Natural killer cell (primary cell): ENCODE data around the gene PTH2. TPM values are rescaled to one million over a fixed set of nuclear protein-coding genes. Genes with fewer than 3 reads are reported as not detected.

ENCODE experiments used
- ATAC-seq, 3 donors: fragments of 150-1000 bp in 2 of 3; fragments of 200-7000 bp in 1 of 3; cut with Tn5 transposase; 1 replicate in 1 of 3; 2 replicates in 2 of 3; pipeline ENCODE4 v1.10.0; 2021; ENCODE audit warnings: mild to moderate bottlenecking in 2 of 3, moderate library complexity in 2 of 3
- DNase-seq, 2 donors: peaks; one replicate each; pipeline versions ENCODE4 v3.0.0 to v3.0.0-alpha.2; 2013 to 2021; ENCODE audit warnings: mixed read lengths in 1 of 2
- H3K27ac ChIP-seq: one replicate; pipeline ENCODE4 v1.5.1; 2013; ENCODE audit warnings: mild to moderate bottlenecking, low read length
- H3K27me3 ChIP-seq: one replicate; pipeline ENCODE4 v1.6.1; 2013; ENCODE audit warnings: low read length; ENCODE audit not compliant: control insufficient read depth, insufficient read depth
- H3K36me3 ChIP-seq: one replicate; pipeline ENCODE4 v1.6.1; 2013; ENCODE audit warnings: low read length; ENCODE audit not compliant: control insufficient read depth, insufficient read depth
- H3K4me1 ChIP-seq: one replicate; pipeline ENCODE4 v1.6.1; 2013; ENCODE audit warnings: low read length; ENCODE audit not compliant: control insufficient read depth, insufficient read depth
- H3K4me3 ChIP-seq: one replicate; pipeline ENCODE4 v1.5.1; 2013; ENCODE audit warnings: low read length
- H3K9me3 ChIP-seq: one replicate; pipeline ENCODE4 v1.6.1; 2013; ENCODE audit warnings: low read length; ENCODE audit not compliant: control insufficient read depth, insufficient read depth
- H3K27ac Mint-ChIP-seq, 2 donors: one replicate each; pipeline ENCODE4 v1.8.0; 2022; ENCODE audit warnings: mild to moderate bottlenecking in 2 of 2, mixed read lengths in 2 of 2, moderate library complexity in 1 of 2
- H3K27me3 Mint-ChIP-seq, 2 donors: one replicate each; pipeline ENCODE4 v1.8.0; 2022; ENCODE audit warnings: low read depth in 2 of 2, mixed read lengths in 2 of 2
- H3K36me3 Mint-ChIP-seq: one replicate; pipeline ENCODE4 v1.8.0; 2022; ENCODE audit warnings: mixed read lengths
- H3K4me1 Mint-ChIP-seq, 2 donors: one replicate each; pipeline ENCODE4 v1.8.0; 2022; ENCODE audit warnings: mixed read lengths in 2 of 2
- H3K4me3 Mint-ChIP-seq: one replicate; pipeline ENCODE4 v1.8.0; 2022; ENCODE audit warnings: mild to moderate bottlenecking, moderate library complexity, mixed read lengths
- H3K9me3 Mint-ChIP-seq, 2 donors: one replicate each; pipeline ENCODE4 v1.8.0; 2022; ENCODE audit warnings: mixed read lengths in 2 of 2
- CTCF ChIP-seq: fragments of 200-600 bp; IDR thresholded peaks from one replicate; pipeline ENCODE4 v1.8.0; 2022; ENCODE audit warnings: antibody characterized with exemption
- whole genome bisulfite sequencing: methylation state at CpG from one replicate; pipeline ENCODE4 v1.1.7; 2013; ENCODE audit warnings: missing lambda C conversion rate; ENCODE audit not compliant: insufficient coverage; 5-methylcytosine and 5-hydroxymethylcytosine counted together
- intact Hi-C: fragments of 100-400 bp; cut with micrococcal nuclease; formaldehyde crosslinking; loops from one replicate; pipeline ENCODE4 v1.14.2; 2022
- total RNA-seq, 4 donors: library from RNA; stranded (reverse); fragments of 120-200 nt in 1 of 4; gene quantifications; one replicate each; pipeline versions ENCODE4 v1.2.3 to v1.2.4, GENCODE V29; 2013 to 2022

PTH2 gene
- total RNA-seq, 3 donors from 2014 or later (not counting 1 experiment from before 2014, with no cell fraction given) = not detected

GRCh38 chr19:49400029-49400428, 23.2 kb downstream of the PTH2 start:
- Histone ChIP-seq H3K36me3 (no peaks in the 10 kb centered on the region), H3K27me3 (no peaks in the 10 kb centered on the region), H3K27ac (no peak overlapping the region), H3K4me3 (no peak overlapping the region), H3K4me1 (peaks cover 4% of the 10 kb centered on the region), H3K9me3 (no peaks in the 10 kb centered on the region)
- Mint-ChIP-seq H3K9me3 (no peaks in the 10 kb centered on the region), H3K4me3 (no peak overlapping the region), H3K4me1 (no peaks in the 10 kb centered on the region), H3K27me3 (peaks cover 0 to 10% of the 10 kb centered on the region in 2 donors), H3K27ac (no peak overlapping the region), H3K36me3 (no peaks in the 10 kb centered on the region)
- DNase-seq (no peak), ATAC-seq (no peak)
- no peak for TF ChIP-seq CTCF
- 97% methylated on average over 5 of the region's 6 CpGs for WGBS
- intact Hi-C loops = no loop called here

- no peak for TF ChIP-seq CTCF
- no peaks in the 10 kb centered on the region for H3K36me3 ChIP-seq
- intact Hi-C loops = no loop called here
- Mint-ChIP-seq H3K27ac (no peak overlapping the region), H3K27me3 (peaks cover 0 to 10% of the 10 kb centered on the region in 2 donors), H3K9me3 (no peaks in the 10 kb centered on the region), H3K4me1 (no peaks in the 10 kb centered on the region), H3K36me3 (no peaks in the 10 kb centered on the region), H3K4me3 (no peak overlapping the region)
- H3K9me3 ChIP-seq = no peaks in the 10 kb centered on the region
- H3K4me1 ChIP-seq = peaks cover 4% of the 10 kb centered on the region
- H3K27ac ChIP-seq = no peak overlapping the region
- no peak for ATAC-seq
- no peaks in the 10 kb centered on the region for H3K27me3 ChIP-seq
- no peak overlapping the region for H3K4me3 ChIP-seq
- no peak for DNase-seq
- WGBS = 93% methylated on average over 5 of the region's 6 CpGs
Observed at GRCh38 chr19:49398931-49399330, 24.3 kb downstream of the PTH2 start.

GRCh38 chr19:49398001-49398615, 25.1 kb downstream of the PTH2 start:
- DNase-seq = no peak
- TF ChIP-seq CTCF = no peak
- 80% methylated on average over 11 of the region's 11 CpGs for WGBS
- Histone ChIP-seq H3K4me1 (no peaks in the 10 kb centered on the region), H3K27ac (no peak overlapping the region), H3K36me3 (no peaks in the 10 kb centered on the region), H3K4me3 (no peak overlapping the region), H3K9me3 (no peaks in the 10 kb centered on the region), H3K27me3 (no peaks in the 10 kb centered on the region)
- Mint-ChIP-seq H3K9me3 (no peaks in the 10 kb centered on the region), H3K27me3 (peaks cover 0 to 10% of the 10 kb centered on the region in 2 donors), H3K4me3 (no peak overlapping the region), H3K36me3 (no peaks in the 10 kb centered on the region), H3K27ac (no peak overlapping the region), H3K4me1 (no peaks in the 10 kb centered on the region)
- ATAC-seq = no peak
- intact Hi-C loops = no loop called here
